HG03378 (cell line): ENCODE data around the gene SPATS2L.
A peak's percentile ranks its signal among the peaks of the same experiment; 100 is the strongest.

Experiments
- ATAC-seq: cut with Tn5 transposase; IDR thresholded peaks from one replicate; pipeline ENCODE4 v1.9.1; 2021; ENCODE audit warnings: mild to moderate bottlenecking, moderate library complexity; ENCODE audit not compliant: unreplicated experiment

SPATS2L gene

DNA sequence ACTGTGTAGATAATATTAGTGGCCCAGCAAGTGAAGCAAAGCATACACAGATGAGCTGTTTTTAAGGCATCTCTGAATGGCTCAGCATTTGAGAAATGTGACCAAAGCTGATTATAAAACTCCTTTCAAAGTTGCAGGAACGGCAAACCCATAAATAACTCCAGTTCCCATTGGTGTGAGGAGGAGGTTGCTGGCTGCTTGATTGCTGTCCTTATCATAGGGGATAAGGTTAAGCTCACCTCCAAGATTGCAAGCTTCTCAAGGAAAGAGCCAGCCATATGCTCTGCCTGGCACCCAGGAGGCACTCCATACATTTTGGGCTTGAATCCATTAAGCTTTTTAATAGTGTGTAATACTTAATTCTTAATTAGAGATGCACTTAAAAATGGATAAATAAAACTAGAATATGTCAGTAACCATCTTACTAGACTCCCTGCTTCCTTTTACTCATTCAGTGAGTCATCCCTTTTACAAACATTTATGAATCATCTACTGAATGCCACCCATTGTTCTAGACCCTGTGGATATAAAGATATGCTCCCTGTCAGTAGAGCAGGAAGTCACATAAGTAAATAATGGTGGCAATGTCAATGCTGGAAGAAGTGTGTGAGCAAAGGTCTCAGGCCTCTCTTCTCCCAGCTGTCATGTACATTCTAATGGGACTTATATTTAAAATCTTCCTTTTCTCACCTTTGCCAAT, 99.3 kb downstream of the SPATS2L start:
- ATAC-seq, result peak; percentile 64

DNA sequence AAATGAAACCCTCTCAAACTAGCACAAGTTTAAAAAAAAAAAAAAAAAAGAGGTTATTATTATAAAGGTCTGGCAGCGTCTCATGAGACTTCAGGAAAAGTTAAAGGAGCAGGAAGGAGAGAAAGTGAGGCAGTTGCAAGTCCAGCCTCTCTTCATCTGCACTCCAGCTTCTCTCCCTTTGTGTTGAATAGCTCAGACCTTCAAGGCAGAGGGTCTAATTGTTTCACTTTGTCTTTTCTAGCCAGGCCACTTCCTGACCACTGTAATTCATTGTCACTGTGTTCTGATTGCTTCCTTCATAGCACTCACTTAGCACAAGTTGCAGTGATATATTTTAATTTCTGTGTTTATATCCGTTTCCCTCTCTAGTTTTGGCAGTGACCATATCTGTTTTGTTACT, 99.9 kb downstream of the SPATS2L start:
- ATAC-seq, result peak; percentile 52

DNA sequence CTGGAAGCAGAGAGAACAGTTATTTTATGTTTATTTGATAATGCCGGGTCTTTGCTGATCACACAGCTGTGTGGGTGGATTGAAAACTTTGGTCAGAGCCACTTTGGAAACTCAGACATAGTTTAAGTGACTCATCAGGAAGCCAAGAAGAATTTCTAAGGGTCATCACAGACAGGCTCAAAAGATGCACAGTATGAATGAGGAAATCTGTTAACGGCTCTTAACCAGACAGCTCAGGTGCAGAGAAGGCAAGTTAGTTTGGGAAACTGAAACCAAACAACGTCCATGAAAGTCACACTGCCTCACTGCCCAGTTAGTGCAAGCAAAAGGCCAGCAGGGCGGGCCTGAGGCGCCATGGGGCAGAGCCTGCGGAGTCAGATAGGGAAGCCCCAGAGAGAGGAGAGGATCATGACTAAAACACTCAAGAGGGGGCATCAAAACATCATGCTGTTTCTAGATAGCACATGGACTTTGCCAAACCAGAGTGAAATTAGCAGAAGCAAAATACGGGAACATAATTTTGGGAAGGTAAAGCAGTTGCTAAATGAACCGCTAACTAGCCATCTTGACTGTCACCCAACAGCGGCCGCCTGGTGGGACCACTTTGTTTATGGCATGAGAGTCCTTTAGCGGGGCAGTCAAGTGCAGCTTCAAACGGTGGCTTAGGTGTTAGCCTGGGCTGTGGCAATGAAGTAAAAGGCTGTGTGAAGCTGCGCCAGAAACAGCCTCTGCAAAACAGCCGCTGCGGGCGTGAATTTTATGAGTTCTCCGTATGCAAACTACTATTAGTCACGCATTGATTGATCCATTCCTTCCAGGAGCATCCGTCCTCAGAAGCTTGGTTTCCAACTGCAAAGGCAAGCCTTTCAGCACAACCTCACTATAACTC, 102.2 kb downstream of the SPATS2L start:
- ATAC-seq, result no peak

DNA sequence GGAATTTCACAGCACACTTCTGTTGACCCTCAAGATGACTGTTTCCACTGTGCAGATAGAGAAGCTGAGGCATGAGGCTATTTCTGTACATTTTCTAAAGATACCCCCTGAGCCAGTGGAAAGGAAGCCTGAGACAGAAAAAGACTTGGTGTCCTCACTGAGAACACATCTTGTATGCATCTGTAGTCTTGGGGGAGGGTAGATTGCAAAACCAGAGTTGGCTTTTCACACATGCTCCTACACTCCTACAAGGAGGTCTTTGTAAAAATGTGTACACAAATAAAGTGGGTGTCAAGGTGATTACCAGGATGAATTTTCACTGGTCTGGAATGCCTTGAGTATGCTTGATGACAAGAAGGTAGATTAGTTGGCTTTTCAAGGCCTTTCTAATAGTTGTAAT, 105.3 kb downstream of the SPATS2L start:
- ATAC-seq, result no peak

DNA sequence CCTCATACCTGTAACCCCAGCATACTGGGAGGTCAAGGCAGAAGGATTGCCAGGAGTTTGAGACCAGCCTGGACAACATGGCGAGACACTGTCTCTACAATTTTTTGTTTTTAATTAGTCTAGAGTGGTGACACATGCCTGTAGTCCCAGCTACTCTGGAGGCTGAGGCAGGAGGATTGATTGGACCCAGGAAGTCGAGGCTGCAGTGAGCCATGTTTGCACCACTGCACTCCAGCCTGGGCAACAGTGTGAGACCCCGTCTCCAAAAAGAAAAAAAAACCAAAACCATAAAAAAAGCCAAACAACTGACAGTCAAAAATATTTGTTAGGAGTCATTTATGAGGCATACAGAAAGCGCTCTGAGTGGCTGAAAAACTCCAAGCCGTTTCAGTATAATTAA, 107.9 kb downstream of the SPATS2L start:
- no peak for ATAC-seq

DNA sequence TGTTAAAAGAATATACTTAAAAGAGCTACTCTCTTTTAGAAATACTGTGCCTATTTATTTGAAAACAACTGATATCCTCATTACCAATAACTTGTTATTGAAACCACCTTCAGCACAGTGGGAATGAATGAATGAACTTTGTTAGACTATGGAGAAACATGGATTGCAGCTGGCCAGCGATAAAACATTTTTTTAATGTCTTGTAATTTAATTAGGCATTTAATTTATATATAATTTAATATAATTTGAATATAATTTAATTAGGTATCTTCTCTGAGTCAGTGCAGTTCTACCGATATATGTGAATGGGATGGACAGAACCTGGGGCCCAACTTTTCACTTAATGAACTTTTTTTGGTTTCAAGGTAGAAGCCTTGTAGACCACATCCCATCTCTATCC, 109.0 kb downstream of the SPATS2L start:
- no peak for ATAC-seq

DNA sequence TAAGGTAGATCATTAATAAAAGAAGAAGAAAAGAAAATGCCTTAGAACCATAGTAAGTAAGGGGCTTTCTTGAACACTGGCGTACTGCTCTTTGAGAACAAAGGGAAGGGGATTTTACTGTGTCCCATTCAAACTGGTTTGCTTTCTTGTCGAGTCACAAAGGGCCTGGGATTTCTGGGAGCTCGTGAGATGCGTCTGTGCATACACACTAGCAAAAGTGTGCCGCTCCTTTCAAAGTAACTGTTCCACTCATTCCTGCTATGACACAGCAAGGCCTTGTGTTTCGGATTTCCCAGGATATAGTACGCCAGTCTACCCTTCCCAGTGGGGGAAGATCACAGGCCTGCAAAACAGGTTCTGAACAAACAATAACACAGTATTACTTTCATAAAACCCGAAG, 110.4 kb downstream of the SPATS2L start:
- no peak for ATAC-seq

DNA sequence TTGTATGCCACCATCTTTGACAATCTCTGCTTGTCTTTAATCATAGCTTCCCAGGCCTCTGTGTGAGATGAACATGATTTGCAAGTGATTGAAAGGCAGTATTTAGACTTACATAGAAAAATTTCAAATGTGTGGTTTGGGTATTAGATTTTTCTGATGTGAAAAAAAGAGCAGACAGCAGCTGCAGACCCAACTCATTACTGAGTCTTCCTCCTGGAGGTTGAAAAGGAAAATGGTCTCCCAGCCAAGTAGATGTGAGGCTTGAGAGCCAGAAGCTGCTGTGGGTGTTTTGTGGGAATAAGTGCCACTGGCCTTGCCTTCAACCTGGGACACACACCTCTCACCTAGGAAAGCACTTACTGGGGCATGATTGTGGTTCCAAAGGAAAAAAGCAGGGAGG, 110.9 kb downstream of the SPATS2L start:
- no peak for ATAC-seq

DNA sequence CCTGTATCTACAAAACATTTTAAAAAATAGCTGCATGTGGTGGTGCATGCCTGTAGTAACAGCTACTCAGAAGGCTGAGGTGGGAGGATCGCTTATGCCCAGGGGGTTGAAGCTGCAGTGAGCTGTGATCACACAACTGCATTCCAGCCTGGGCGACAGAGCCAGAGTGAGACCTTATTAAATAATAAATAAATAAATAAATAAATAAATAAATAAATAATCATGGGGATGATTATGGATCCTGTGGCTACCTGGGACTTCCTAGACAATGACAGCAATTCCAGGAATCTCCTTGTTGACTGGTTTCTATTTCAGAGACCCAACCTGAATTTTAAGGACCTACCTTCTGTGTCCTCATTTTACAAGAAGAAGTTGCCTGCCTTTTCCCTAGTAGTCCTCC, 111.9 kb downstream of the SPATS2L start:
- ATAC-seq, result no peak

DNA sequence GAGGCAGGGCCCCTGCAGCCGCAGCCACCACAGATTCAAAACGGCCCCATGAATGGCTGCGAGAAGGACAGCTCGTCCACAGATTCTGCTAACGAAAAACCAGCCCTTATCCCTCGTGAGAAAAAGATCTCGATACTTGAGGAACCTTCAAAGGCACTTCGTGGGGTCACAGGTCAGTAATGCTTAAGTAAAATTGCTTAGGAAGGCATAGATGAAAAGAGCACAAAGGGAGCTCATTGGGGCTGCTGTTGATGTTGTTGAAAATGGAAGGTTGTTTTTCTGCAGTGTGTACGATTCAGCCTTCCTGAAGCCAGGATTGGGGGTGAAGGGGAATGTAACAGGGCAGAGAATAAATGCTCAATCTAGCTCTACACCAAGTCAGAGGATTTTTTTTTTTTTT, 112.8 kb downstream of the SPATS2L start:
- no peak for ATAC-seq

DNA sequence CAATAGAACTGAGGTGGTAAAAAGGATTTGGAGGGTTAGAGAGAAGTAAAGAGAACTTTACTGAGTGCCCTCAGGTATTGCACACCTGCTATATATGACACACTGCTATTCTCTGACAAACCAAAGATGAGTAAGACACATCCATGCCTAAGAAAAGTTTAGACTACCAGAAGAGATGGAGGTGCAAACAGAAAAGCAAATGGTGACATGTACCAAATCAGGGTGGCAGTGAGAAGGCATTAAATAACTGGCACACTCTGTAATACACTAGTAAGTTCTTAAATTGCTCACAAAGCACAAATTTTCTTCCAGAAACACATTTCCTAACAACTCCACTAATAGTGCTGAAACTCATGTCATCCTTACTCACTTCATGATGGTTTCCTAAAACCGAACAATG, 114.8 kb downstream of the SPATS2L start:
- no peak for ATAC-seq

DNA sequence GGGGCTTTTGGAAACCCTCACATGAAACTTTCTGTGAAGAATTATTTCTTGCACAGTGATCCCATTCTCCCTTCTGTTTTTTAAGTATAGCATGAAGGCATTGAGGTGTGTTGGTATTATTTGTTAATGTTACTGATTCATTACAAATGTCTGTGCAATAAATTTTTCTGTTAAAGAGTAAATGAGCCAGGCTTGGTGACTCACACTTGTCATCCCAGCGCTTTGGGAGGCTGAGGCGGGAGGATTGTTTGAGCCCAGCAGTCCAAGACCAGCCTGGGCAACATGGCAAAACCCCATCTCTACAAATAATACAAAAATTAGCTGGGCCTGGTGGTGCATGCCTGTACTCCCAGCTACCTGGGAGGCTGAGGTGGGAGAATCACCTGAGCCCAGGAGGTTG, 115.6 kb downstream of the SPATS2L start:
- ATAC-seq, result no peak

DNA sequence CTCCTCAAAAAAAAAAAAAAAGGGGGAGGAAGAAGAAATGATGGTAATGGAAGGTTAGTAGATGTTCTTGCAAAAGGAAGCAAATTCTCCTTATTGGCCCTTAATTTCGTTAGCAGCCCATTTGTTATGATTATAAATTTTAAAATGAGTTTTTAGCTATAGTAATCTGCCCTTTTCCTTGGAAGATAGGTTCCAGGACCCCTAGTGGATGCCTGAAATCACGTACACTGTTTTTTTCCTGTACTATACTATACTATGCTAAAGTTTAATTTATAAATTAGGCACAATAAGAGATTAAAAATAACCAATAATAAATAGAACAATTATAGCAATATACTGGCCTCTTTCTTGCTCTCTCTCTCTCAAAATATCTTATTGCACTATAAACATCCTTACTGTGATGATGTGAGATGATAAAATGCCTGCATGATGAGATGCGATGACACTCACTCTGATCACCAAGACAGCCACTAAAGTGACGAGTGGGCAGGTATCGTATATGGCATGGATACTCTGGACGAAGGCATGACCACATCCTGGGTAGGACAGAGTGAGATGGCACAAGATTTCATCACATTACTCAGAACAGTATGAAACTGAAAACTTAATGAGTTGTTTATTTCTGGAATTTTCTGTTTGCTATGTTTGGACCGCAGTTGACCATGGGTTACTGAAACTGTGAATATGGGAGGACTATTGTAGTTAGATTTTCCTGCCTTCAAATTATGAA, 116.2 kb downstream of the SPATS2L start:
- ATAC-seq, result no peak

DNA sequence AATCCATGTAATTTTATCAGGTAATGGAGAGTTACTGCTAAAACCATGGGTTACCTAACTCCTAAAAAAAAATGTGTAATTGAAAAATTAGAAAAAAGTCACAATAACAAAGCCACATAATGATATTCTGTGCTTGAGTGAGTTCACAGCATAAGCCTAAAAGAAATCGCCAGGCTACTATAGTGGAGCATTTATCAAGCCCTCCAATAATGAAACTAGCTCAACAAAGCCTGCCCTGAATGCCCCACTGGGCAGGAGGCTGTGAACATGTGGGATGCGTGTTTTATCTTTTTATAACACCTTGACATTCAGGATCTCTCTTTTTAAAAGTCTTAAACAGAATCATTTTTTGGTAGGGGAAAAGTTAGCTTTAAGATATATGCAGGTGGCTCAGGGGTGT, 117.0 kb downstream of the SPATS2L start:
- no peak for ATAC-seq

DNA sequence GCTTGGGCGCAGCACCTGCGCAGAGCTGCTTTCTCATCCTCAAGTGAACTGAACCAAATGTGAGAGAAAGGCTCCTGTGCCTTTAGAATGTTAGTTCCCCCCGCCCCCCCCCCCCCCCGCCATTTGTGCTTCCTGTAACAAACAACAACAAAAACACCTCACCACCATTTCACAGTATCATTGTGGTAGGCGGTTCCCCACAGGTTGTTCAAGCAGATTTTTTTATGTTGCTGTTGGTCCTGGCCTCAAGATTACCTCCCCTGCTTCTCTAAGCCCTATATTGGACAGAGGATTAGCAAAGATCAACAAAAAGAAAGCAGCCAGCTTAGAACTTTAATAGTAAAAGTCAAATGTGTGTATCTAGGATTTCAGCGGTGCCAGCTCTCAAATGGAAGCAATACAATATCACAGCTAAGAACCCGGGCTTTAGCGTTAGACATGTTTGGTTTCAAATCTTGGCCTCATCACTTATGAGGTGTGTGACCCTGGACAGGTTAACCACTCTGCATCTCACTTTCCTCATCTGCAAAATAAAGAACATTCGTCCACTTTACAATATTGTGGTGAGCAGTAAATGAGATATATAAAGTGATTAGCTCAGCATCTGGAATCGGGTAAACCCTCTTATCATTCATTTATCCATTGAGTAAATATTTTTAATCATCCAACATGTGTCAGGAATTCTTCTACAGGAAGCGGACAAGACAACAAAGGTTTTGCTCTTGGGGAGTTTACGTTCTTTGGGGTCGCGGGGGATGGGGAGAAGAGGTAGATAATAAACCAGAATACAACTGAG, 118.7 kb downstream of the SPATS2L start:
- ATAC-seq, result no peak

DNA sequence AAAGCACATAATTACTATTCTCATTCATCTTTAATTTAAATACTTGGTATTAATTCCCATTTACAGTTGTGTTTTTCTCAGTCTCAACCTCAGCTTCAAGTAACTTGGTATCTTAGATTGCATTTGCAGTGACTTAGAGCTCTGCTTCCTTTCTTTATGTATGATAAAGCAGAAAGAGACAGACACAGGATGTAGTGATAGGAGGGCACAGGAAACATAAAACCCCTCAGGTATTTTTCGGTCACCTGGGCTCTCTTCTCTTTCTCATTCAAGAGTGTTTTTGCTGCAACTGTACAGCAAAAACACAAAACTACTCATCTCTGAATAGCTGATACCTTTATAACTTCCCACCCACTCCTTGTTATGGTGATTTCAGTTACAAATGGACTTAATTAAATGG, 120.3 kb downstream of the SPATS2L start:
- ATAC-seq, result no peak

DNA sequence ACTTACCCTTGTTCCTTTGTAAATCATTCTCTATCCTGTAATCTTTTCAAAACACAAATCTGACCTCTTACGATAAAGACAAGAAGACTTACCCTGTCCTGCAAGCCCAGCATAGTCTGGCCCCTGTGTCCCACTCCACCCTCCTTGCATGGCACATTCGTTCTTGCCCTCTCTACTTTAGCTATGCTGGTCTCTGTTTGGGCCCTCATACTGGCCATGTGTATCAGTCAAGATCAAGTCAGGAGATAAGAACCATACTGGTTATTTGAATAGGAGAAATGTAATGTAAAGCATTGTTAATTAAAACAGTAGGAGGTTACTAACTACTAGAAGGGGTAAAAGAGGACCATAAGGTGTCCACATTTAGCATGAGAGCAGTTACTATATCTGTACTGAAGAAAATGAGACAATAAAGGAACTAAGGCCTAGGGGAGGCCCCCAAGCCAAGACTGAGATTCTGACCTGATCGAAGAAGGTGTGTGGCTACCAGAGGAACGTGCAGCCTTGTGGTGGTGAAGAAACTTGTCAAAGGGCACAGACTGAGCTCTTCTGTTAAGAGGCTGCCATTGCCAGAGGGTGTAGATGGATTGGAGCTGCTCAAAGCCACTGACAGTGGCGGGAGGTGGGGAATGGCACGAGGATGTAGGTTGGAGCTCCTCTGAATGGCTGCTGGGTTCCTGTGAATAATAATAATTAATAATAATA, 122.6 kb downstream of the SPATS2L start:
- ATAC-seq, result peak; percentile 68

DNA sequence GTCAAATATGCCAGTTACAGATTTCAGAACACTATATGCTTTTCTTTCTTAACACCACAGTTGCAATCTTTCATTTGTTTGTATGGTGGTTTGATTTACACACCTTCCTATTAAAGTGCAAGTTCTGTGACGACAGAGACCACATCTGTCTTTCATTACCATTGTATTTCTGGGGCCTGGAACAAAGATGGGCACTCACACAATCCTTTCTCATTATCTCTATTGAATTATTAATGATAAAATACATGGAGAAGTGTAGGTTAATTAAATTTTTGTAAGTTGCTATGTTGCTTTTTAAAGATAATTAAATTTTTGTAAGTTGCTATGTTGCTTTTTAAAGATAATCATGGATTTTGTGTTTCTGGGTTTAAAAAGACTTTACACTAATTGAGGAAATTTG, 123.5 kb downstream of the SPATS2L start:
- ATAC-seq, result no peak

DNA sequence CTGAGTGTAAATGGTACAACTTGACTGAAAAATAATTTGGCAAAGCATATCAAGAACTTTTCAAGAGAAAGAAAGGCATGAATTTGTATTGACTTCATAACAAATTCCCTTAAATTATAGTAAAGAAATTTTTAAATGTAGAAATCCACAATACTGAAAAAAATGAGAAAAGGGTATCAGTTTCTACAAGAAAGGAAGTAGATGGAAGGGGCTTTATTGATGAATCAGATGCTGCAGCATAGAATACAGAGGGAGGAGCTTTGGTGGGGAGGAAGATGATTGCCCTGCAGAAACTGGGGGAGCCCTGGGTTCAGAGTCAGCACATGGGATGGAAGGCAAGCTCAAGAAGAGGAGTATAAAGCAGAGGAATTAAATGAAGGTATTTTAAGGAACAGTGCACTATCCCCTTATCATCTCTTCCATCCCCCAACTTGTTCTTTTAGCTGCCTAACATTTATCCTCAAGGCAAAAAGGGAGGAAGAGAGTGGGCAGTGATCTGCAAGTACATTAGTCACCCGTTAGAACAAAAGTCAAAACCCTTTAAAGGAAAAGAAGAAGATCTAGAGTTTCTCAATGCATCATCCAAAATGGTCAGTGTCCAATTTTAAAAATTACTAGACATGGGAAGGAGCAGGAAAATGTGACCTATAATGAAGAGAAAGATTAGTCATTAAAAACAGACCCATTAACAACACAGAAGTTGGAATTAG, 125.7 kb downstream of the SPATS2L start:
- ATAC-seq, result no peak

DNA sequence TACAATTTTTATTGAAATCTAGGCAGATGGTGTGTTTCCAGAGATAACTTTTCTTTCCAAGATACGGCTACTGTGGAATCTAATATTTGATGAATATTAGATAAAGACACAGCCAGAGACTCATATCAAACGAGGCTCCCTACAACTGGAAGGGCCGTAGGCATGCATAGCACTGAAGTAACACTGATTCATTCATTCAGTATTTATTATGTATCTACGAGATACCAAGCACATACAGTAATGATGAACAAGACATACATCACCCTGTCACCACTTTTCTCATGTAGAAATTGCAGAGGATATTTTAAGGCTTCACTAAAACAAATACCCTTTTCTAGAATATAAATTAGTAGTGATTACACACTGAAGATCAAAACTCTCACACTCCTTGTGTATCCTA, 128.9 kb downstream of the SPATS2L start:
- ATAC-seq, result no peak
